Upper lobe of left lung (tissue), 6 donors: ENCODE results near the gene MICAL3. TPM values are rescaled to one million over a fixed set of nuclear protein-coding genes. Genes with fewer than 3 reads are reported as not detected.

ENCODE experiments used
- ATAC-seq, 2 donors: fragments of 200-7000 bp; cut with Tn5 transposase; one replicate each; pipeline ENCODE4 v1.9.1; 2022; ENCODE audit warnings: mild to moderate bottlenecking in 2 of 2, moderate library complexity in 2 of 2; ENCODE audit not compliant: low FRiP score in 2 of 2
- DNase-seq, 2 donors: peaks; one replicate each; pipeline ENCODE4 v3.0.0-alpha.2; 2019 to 2020
- H3K27ac ChIP-seq, 4 donors: fragments of 200-600 bp; sonication (generic); one replicate each; pipeline ENCODE4 v1.5.1; 2016 to 2019
- H3K27me3 ChIP-seq, 4 donors: fragments of 200-600 bp; sonication (generic); one replicate each; pipeline ENCODE4 v1.5.1; 2017 to 2019
- H3K36me3 ChIP-seq, 4 donors: fragments of 200-600 bp; sonication (generic); one replicate each; pipeline ENCODE4 v1.5.1; 2016 to 2019
- H3K4me1 ChIP-seq, 4 donors: fragments of 200-600 bp; sonication (generic); one replicate each; pipeline ENCODE4 v1.5.1; 2018 to 2019
- H3K4me3 ChIP-seq, 4 donors: fragments of 200-600 bp; sonication (generic); one replicate each; pipeline ENCODE4 v1.5.1; 2017 to 2019; ENCODE audit warnings: mild to moderate bottlenecking in 2 of 4, moderate library complexity in 1 of 4
- H3K9me3 ChIP-seq, 4 donors: fragments of 200-600 bp; sonication (generic); one replicate each; pipeline ENCODE4 v1.5.1; 2018 to 2019
- CTCF ChIP-seq, 6 experiments: fragments of 450-650 bp in 4 of 6; fragments of 200-600 bp in 2 of 6; sonication (generic) in 2 of 6; IDR thresholded peaks; one replicate each; pipeline ENCODE4 v1.5.1; 2016 to 2019; ENCODE audit warnings: antibody characterized with exemption in 6 of 6
- EP300 ChIP-seq, 4 donors: sonication (generic); formaldehyde crosslinking; IDR thresholded peaks; one replicate each; pipeline ENCODE4 v1.5.1; 2017; ENCODE audit warnings: antibody characterized with exemption in 4 of 4, control low read depth in 2 of 4
- POLR2A ChIP-seq, 4 donors: fragments of 450-650 bp; IDR thresholded peaks; one replicate each; pipeline ENCODE4 v1.5.1; 2016 to 2017; ENCODE audit warnings: antibody characterized with exemption in 4 of 4, mild to moderate bottlenecking in 2 of 4
- POLR2AphosphoS5 ChIP-seq, 2 donors: sonication (generic); formaldehyde crosslinking; IDR thresholded peaks; one replicate each; pipeline ENCODE4 v1.5.1; 2017; ENCODE audit warnings: antibody characterized with exemption in 2 of 2
- WGBS, 2 donors: methylation state at CpG; one replicate each; pipeline ENCODE4 v1.1.5; 2017 to 2018; 5-methylcytosine and 5-hydroxymethylcytosine counted together
- total RNA-seq, 6 donors: library from RNA; depleted of rRNA in 4 of 6; stranded (reverse); fragments of >200 nt in 4 of 6; gene quantifications; one replicate each; pipeline versions ENCODE4 v1.1.0 to v1.2.1, GENCODE V29; 2016 to 2021
- donor health status: DM: no; HTN: no; CAD: no; lungs with moderate emphysema.
- donor health status: DM: no; HTN: yes; CAD: no; lungs with severe emphysema.

The MICAL3 gene
- total RNA-seq, 6 donors from 2014 or later, result 6.4 to 39.8 (median 23.4) TPM

GRCh38 chr22:17952273-17952801 is 72.0 kb downstream of the MICAL3 start:
- Histone ChIP-seq H3K36me3 (no peaks in the 10 kb centered on the region), H3K4me1 (peaks cover 0 to 12% (median 5%) of the 10 kb centered on the region in 4 donors), H3K9me3 (no peaks in the 10 kb centered on the region), H3K27me3 (no peaks in the 10 kb centered on the region), H3K27ac (no peak overlapping the region), H3K4me3 (no peak overlapping the region)
- ATAC-seq, result no peak
- peak in 1 of 2 donors; percentile 15 for DNase-seq
- TF ChIP-seq CTCF (IDR thresholded peaks at IDR 0.05) (no peak), POLR2A (IDR thresholded peaks at IDR 0.05) (no peak), EP300 (IDR thresholded peaks at IDR 0.05) (no peak), POLR2AphosphoS5 (IDR thresholded peaks at IDR 0.05) (no peak)
- 89 to 93% methylated on average over 9 of the region's 9 CpGs for WGBS, 2 donors

- peak overlapping the region in 2 of 4 donors; percentile 16 to 27 for H3K27ac ChIP-seq
- no peaks in the 10 kb centered on the region for H3K27me3 ChIP-seq
- H3K36me3 ChIP-seq, result no peaks in the 10 kb centered on the region
- TF ChIP-seq CTCF (IDR thresholded peaks at IDR 0.05) (no peak), EP300 (IDR thresholded peaks at IDR 0.05) (no peak), POLR2A (IDR thresholded peaks at IDR 0.05) (no peak), POLR2AphosphoS5 (IDR thresholded peaks at IDR 0.05) (no peak)
- ATAC-seq (no peak), DNase-seq (no peak)
- WGBS, 2 donors, result 81 to 92% methylated on average over 5 of the region's 5 CpGs
- H3K4me1 ChIP-seq, result peaks cover 0 to 21% (median 14%) of the 10 kb centered on the region in 4 donors
- H3K9me3 ChIP-seq, result no peaks in the 10 kb centered on the region
- no peak overlapping the region for H3K4me3 ChIP-seq
Measured at GRCh38 chr22:17951315-17951714, 73.0 kb downstream of the MICAL3 start.

- Histone ChIP-seq H3K27me3 (no peaks in the 10 kb centered on the region), H3K9me3 (no peaks in the 10 kb centered on the region), H3K4me1 (peaks cover 0 to 21% (median 16%) of the 10 kb centered on the region in 4 donors), H3K4me3 (no peak overlapping the region), H3K36me3 (no peaks in the 10 kb centered on the region), H3K27ac (peak overlapping the region in 2 of 4 donors; percentile 16 to 27)
- ATAC-seq (peak in 1 of 2 donors; percentile 32), DNase-seq (no peak)
- TF ChIP-seq POLR2AphosphoS5 (IDR thresholded peaks at IDR 0.05), result no peak
- TF ChIP-seq CTCF (IDR thresholded peaks at IDR 0.05), result no peak
- no peak for TF ChIP-seq POLR2A (IDR thresholded peaks at IDR 0.05)
- TF ChIP-seq EP300 (IDR thresholded peaks at IDR 0.05), result no peak
- 53 to 60% methylated on average over 8 to 10 of the region's 10 CpGs for WGBS, 2 donors
Measured at GRCh38 chr22:17950651-17951214, 73.6 kb downstream of the MICAL3 start.

- no peak for TF ChIP-seq POLR2AphosphoS5 (IDR thresholded peaks at IDR 0.05)
- Histone ChIP-seq H3K4me1 (peaks cover 0 to 21% (median 19%) of the 10 kb centered on the region in 4 donors), H3K36me3 (no peaks in the 10 kb centered on the region), H3K27ac (no peak overlapping the region), H3K9me3 (no peaks in the 10 kb centered on the region), H3K4me3 (no peak overlapping the region), H3K27me3 (no peaks in the 10 kb centered on the region)
- DNase-seq, result no peak
- no peak for ATAC-seq
- 92 to 93% methylated on average over 13 to 14 of the region's 14 CpGs for WGBS, 2 donors
Measured at GRCh38 chr22:17949642-17950473, 74.5 kb downstream of the MICAL3 start.

- ATAC-seq, result no peak
- 92 to 93% methylated on average over 9 of the region's 9 CpGs for WGBS, 2 donors
Measured at GRCh38 chr22:17948101-17948500, 76.3 kb downstream of the MICAL3 start.

More at GRCh38 chr22:17948101-17948500, 76.3 kb downstream of the MICAL3 start:
- Histone ChIP-seq H3K36me3 (no peaks in the 10 kb centered on the region), H3K27ac (no peak overlapping the region), H3K9me3 (no peaks in the 10 kb centered on the region), H3K27me3 (no peaks in the 10 kb centered on the region), H3K4me3 (no peak overlapping the region), H3K4me1 (peaks cover 0 to 21% (median 19%) of the 10 kb centered on the region in 4 donors)
- DNase-seq, result peak in 1 of 2 donors; percentile 17
- no peak for TF ChIP-seq CTCF (IDR thresholded peaks at IDR 0.05)
